ENCODE measurements around the gene ATG4C.

DNA sequence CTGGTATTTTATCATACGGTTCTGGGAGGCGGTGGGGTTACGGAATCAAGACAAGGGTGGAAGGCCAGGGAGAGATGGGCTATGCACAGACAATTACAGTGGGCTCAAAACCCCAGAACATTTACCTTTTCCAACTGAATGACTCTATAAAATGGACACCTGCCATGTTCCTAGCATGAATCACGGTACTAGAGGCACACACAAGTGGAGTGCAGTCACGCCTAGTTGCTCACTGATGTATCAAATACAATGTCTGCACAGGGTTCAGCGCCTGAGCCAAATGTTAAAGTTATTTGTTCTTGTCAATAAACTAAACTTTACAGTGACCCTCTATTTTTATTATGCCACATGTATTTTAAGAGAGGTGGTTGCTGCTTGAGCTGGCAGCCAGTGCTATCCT is 121.4 kb downstream of the ATG4C start:
- TF ChIP-seq, protein P1, sequence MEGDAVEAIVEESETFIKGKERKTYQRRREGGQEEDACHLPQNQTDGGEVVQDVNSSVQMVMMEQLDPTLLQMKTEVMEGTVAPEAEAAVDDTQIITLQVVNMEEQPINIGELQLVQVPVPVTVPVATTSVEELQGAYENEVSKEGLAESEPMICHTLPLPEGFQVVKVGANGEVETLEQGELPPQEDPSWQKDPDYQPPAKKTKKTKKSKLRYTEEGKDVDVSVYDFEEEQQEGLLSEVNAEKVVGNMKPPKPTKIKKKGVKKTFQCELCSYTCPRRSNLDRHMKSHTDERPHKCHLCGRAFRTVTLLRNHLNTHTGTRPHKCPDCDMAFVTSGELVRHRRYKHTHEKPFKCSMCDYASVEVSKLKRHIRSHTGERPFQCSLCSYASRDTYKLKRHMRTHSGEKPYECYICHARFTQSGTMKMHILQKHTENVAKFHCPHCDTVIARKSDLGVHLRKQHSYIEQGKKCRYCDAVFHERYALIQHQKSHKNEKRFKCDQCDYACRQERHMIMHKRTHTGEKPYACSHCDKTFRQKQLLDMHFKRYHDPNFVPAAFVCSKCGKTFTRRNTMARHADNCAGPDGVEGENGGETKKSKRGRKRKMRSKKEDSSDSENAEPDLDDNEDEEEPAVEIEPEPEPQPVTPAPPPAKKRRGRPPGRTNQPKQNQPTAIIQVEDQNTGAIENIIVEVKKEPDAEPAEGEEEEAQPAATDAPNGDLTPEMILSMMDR (conservative IDR thresholded peaks at IDR 0.05; ENCODE audit: low read length) = no peak
- no peak for TF ChIP-seq EZH2phosphoT487 (IDR thresholded peaks at IDR 0.05; ENCODE audit: borderline replicate concordance)

Data from Loucy (cell line).